ENCODE results near the gene NOL6.

DNA sequence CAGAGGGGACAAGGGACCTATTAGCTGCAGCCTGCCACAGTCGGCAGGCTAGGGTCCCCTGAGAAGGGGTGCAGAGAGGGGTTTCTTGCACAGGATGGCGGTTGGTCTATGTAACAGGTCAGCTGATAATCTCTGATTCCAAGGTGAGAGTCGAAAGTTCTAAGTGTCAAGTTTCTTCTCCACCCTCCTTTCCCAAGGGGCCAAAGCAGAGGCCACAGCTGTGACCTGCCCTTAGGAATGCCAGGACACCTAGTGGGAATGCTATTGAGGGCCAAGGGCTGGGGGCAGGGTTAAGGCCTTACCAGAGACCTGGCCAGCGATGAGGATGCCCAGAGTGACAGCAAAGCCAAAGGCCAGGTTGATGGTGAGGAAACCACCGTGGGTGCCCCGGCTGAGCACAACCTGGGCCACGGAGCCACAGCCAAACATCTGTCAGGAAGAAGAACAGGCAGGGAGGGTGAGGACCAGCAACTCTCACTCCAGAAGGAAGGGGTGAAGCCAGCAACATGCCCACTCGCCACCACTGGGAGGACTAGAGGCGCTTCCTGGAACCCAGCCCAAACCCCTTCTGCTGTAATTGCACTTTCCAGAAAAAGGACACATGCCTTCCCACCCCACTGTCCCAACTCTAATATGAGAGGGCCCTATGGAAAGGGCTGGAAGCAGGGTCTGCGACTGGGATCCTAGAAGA, 30.1 kb downstream of the NOL6 start:
- TF ChIP-seq, protein P1, sequence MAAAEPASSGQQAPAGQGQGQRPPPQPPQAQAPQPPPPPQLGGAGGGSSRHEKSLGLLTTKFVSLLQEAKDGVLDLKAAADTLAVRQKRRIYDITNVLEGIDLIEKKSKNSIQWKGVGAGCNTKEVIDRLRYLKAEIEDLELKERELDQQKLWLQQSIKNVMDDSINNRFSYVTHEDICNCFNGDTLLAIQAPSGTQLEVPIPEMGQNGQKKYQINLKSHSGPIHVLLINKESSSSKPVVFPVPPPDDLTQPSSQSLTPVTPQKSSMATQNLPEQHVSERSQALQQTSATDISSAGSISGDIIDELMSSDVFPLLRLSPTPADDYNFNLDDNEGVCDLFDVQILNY (CRISPR knock-in tag; IDR thresholded peaks at IDR 0.05): no peak
- TF ChIP-seq ETV6 (CRISPR knock-in tag; IDR thresholded peaks at IDR 0.05) (no peak), JAZF1 (CRISPR knock-in tag; IDR thresholded peaks at IDR 0.05) (no peak)
- TF ChIP-seq, protein P2, sequence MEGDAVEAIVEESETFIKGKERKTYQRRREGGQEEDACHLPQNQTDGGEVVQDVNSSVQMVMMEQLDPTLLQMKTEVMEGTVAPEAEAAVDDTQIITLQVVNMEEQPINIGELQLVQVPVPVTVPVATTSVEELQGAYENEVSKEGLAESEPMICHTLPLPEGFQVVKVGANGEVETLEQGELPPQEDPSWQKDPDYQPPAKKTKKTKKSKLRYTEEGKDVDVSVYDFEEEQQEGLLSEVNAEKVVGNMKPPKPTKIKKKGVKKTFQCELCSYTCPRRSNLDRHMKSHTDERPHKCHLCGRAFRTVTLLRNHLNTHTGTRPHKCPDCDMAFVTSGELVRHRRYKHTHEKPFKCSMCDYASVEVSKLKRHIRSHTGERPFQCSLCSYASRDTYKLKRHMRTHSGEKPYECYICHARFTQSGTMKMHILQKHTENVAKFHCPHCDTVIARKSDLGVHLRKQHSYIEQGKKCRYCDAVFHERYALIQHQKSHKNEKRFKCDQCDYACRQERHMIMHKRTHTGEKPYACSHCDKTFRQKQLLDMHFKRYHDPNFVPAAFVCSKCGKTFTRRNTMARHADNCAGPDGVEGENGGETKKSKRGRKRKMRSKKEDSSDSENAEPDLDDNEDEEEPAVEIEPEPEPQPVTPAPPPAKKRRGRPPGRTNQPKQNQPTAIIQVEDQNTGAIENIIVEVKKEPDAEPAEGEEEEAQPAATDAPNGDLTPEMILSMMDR (IDR thresholded peaks at IDR 0.05): no peak

Data from WTC11 (cell line).